Measurements from ENCODE around the gene KIAA1755.

Gene KIAA1755

DNA sequence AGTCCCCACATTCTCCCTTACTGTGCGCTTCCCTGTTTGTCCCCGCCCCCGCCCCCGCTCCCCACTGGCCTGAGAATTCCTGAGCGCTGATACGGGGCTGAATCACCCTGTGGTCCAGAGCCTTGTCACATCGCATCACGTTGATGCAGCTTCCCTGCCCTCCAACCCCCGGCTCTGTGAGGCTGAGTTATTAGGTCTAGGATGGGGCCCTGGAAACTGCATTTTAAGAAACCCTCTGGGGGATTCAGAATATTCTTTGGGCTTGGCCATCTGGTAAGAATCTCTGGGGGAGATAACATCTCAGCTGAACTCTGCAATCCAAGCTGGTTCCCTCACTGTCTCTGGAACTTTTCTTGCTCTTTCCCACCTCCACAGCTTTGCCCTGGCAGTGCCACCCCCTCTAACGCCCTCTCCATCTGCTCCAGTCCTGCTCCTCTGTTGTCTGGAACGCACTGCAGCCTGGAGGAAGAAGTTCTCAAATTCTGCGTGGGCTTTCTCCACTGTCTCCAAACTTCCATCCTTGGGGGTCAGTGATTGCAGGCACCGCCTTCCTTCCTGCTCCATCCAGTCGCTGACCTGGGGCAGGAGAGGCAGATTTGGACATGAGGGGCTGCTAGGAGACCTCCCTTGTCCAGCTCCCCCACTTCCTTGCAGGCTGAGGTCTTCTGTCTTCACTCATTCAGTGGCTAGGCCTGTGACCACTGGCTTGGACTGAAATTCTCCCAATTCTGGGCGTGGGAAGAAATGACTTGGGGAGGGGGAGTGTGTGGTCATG is 42.6 kb downstream of the KIAA1755 start:
- no peak for DNase-seq

- no peak for DNase-seq
Measured at GRCh38 chr20:38216746-38217595, 43.6 kb downstream of the KIAA1755 start.

- DNase-seq: no peak
Measured at GRCh38 chr20:38216201-38216600, 44.3 kb downstream of the KIAA1755 start.

DNA sequence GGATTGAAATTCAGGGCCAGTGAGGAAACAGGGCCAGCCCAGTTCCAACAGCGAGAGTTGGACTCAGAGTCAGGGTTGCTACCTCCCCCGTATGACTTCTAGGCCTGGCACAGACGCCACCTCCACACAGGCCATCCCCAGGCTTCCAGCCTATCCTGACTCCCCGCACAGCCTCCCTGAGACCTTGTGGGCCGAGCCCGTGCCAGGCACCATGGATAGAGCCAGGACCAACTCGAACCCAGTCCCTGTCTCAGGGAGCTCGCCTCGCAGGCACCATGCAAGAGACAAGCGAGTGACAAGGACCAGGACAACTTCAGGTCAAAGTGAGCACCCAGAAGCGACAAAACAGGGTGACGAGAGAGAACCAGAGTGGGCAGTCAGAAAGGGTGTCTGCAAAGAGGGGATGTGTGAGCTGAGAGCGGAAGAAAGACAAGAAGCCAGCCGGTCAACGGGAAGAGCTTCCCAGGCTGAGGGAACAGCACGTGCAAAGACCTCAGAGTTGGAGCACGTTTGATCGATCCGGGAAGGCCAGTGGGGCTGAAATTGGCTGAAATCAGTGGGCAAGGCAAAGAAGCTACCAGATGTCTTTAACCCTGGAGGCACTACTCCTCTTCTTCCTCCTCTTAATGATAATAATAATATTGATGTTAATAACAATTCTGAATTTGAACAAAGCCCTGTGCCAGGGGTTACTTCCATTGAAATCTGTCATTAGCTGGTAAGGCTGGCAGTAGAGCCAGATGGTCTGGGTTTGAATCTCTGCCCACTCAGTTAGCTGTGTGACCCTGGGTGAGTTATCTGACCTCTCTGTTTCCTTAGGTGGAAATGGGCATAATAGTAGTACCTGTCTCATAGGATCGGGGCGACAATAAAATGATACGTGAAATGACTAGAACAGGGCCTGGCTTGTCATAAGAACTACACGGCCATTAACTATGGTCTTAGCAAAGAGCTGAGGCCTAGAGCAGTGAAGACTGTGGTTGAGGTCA is 45.0 kb downstream of the KIAA1755 start:
- DNase-seq: no peak

GRCh38 chr20:38214256-38215193 is 46.0 kb downstream of the KIAA1755 start:
- DNase-seq: no peak

DNA sequence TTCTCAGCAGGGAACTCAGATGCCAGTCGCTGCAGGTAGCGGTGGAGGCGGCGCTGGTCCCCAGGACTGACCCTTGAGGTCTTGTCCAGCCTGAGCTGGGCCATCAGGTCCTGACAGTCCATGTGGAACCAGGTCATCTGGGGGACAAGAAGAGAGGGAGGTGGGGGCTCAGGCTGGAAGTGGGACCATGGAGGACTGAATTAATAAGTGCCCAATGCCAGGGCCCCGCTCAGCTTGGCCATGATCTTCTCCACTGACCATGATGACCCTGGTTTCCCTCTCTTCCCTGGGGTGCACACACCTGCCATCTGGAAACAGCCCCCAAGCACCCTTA is 47.0 kb downstream of the KIAA1755 start:
- DNase-seq: no peak

GRCh38 chr20:38212806-38213606 is 47.5 kb downstream of the KIAA1755 start:
- DNase-seq: no peak

DNA sequence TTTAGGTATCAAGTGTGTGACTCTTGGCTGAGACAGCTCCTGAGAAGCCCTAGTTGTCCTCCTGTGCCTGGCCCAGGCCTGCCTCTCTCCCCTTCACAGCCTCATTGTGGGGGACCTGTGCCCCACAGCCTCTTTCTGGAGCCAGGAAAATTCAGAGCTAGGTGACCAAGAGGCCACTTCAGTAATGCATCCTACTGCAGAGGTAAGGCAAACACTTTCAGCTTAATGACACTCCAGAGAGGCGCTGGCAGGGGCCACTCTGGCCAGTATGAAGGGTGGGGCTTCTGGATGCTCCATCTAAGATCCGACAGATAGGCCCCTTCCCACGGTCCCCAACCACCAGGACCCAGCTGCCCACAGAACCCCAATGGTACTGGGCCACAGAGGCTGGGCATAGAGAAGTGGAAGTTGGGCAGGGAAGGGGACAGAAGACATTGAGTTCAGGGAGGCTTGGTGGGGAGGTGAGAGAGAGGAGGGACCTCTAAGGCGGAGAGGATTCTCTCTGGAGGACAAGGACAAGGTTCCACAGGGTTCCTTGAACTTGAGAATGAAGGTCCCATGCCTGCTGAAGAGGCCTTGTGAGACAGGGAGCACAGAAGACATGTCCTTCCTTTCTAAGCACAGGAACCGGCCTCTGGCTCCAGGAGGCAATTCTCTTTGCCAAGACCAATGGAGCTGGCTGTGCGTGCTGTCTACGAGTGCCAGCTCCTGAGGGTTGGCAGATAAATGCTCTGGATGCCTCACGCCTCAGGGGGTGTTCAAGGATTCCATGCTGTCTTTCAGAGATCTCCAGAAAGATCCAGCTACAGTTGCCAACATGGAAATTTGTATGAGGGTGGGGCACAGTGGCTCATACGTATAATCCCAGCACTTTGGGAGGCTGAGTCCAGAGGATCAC is 49.1 kb downstream of the KIAA1755 start:
- no peak for DNase-seq

DNA sequence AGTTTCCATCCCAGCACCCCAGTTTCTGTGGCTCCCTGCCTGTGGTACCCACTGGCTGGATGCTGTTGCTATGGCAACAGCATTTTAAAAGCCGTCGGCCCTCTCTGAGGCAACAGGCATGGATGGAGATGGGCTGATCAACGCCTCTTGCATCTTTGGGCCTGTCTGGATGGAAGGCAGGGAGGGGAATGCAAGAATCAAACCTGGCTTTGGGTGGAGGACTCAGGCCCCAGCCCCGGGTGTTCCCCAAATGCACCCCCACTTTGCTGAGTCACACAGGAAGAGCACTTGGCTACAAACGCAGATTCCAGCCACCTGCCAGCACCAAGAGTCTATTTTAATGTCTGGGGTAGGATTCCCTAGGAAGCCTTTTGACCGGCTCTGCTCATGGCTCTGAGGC is 49.8 kb downstream of the KIAA1755 start:
- DNase-seq: no peak

DNA sequence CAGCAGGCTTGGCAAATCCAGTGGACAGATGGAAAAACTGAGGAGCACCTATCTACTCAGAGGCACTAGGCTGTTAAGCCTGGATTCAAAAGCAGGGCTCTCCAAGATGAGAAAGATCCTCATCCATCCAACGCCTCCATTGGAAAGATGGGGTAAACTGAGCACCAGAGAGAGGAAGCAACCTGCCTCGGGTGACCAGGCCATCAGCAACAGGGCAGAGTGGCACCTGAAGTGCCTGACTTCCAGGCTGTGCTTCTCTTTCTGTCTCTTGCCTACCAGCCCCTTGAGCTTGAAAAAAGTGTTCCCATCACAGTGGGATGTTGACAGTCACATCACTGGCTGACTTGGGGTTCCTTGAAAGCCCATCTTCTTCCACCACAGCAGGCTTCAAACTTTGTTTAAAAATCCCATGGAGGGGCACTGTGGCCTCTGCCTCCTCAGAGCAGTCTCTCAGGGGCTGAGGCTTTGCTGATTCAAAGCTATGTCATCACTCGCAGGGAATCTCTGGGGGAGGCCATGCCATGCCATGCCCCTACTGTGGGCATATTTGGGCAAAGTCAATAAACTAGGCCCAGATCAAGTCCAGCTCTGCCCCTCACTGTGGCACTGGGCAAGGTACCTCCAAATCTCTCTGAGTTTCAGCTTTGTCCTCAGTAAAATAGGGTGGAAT is 50.7 kb downstream of the KIAA1755 start:
- no peak for DNase-seq

DNA sequence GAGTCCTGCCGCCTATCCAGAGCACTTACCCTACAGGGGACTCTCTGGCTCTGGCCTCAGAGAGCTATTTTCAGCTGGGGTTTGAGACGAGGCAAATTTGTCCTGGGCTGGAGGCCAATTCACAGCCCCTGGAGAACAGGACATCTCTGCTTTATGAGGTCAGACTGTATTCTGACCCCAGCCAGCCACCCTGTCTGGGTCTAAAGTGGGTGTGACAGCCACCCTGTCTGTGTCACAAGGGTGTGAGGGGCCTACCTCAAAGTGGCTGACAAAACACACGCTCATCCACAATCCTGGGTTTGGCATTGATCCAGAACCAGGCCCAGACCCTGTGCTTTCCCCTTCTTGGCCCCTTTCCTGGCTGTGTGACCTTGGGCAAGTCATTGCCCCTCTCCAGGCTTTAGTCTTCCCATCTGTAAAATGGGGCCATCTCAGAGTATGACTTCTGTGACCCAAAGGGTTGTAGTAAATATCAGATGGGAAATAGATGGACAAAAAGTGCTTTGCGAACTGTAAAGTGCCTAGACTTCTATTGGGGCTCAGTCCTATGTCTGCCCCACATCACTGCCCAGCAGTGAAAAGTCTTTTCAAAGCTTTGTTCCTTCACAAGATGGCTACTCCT is 51.4 kb downstream of the KIAA1755 start:
- no peak for DNase-seq

DNA sequence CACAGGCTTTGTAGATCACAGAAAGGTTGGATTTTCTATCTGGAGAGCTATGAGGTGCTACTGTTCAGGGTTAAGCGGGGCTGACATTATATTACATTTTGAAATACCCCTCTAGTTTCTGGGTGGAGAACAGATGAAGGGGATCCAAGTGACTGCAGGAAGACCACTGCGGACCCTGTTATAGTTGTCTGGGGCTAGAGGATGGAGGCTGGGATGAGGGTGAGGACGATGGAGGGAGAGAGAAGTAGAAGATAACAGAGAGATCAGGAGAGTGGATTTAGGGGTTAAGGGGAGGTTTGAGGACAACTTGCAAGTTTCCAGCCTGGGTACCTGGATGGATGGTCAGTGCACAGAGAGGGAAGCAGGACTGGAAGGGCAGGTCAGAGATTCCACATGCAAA is 52.0 kb downstream of the KIAA1755 start:
- DNase-seq: no peak

- DNase-seq: no peak
Measured at GRCh38 chr20:38208088-38208487, 52.4 kb downstream of the KIAA1755 start.

GRCh38 chr20:38207621-38208020 is 52.9 kb downstream of the KIAA1755 start:
- no peak for DNase-seq

DNA sequence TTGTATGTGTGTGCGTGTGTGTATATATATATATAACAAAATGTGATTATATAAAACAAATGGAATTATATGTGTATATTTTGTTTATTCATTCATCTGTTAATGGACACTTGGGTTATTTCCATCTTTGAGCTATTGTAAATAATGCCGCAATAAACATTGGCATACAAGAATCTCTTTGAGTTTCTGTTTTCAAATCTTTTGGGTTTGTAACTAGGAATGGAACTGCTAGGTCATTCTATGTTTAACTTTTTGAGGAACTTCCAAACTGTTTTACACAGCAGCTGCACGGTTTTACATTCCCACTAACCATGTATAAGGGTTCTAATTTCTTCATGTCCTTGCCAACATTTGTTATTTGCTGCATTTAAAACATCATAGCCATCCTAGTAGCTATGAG is 55.5 kb downstream of the KIAA1755 start:
- DNase-seq: no peak

DNA sequence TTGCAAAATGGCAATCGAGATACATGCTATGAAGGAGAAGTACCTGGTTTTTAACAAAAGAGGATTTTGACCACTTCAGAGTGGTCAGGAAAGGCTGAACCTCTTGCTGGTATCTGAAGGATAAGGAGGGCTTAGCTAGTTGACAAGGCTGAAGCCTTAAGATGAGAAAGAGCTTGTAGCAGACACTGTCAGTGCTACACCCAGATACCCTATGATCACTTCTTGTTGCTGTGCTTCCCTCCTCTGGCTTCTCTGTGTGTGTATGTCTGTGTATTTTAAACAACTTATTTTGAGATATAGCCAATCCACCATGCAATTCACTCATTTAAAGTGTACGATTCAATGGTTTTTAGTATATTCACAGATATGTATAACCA is 56.6 kb downstream of the KIAA1755 start:
- DNase-seq: no peak

- no peak for DNase-seq
Measured at GRCh38 chr20:38203337-38203980, 57.1 kb downstream of the KIAA1755 start.

DNA sequence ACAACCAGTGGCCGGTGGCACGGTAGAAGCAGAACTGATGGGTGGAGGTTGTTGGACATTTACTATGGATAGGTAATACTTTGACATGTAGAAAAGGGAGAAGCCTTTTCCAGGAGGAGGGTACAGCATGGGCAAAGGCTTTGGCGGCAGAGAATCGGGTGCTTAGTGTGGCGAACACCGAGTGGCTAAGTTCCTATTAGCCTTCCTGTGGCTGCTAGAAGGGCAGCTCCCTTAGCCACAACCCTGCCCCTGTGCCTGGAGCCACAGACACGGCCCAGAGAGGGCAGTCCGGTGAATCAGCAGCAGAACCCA is 57.6 kb downstream of the KIAA1755 start:
- no peak for DNase-seq

Measured in effector CD8-positive, alpha-beta T cell (primary cell).